K562 treated with DMSO at 1 percent for 4 hours (cell line): ENCODE results near the gene KLHL4. TPM values are rescaled to one million over a fixed set of nuclear protein-coding genes. Genes with fewer than 3 reads are reported as not detected.

ENCODE experiments used
- total RNA-seq: library from RNA; unstranded; fragments of 300-600 nt; gene quantifications from 2 replicates; pipeline ENCODE4 v1.2.3, GENCODE V29; 2022; ENCODE audit not compliant: insufficient read depth

The KLHL4 gene, protein sequence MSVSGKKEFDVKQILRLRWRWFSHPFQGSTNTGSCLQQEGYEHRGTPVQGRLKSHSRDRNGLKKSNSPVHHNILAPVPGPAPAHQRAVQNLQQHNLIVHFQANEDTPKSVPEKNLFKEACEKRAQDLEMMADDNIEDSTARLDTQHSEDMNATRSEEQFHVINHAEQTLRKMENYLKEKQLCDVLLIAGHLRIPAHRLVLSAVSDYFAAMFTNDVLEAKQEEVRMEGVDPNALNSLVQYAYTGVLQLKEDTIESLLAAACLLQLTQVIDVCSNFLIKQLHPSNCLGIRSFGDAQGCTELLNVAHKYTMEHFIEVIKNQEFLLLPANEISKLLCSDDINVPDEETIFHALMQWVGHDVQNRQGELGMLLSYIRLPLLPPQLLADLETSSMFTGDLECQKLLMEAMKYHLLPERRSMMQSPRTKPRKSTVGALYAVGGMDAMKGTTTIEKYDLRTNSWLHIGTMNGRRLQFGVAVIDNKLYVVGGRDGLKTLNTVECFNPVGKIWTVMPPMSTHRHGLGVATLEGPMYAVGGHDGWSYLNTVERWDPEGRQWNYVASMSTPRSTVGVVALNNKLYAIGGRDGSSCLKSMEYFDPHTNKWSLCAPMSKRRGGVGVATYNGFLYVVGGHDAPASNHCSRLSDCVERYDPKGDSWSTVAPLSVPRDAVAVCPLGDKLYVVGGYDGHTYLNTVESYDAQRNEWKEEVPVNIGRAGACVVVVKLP
- total RNA-seq = 0.33 and 0.88 TPM in 2 replicates

DNA sequence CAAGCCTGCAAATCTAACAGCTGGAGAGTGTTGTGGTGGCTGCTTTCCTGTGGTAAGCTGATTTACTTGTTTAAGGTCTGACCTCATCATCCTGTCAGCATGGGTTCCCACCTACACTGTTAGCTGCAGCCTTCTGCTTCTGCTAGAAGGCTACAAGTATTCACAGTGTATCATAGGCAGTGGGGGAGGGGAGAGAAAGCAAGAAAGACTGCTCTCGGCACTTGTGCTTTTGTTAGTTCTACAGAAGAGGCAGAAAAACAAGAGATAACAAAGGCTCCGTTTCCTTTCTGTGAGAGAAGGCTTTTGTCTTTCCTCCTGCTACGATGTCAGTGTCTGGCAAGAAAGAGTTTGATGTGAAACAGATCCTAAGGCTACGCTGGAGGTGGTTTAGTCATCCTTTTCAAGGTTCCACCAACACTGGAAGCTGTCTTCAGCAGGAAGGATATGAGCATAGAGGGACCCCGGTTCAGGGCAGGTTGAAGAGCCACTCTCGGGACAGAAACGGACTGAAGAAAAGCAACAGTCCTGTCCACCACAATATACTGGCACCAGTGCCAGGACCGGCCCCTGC lies at the start of gene KLHL4:
Gene KLHL4 (plus strand): TSS at position 232 of the 571 bp plus-strand sequence. CDS start 92 bp downstream, at position 324.

